Skin epidermis (tissue), 12 donors: ENCODE data around the gene MIEN1.

ENCODE experiments used
- H3K27ac ChIP-seq, 21 experiments: fragments of 200-600 bp; sonication (generic) in 11 of 21; one replicate each; pipeline ENCODE4 v1.5.0; 2020; ENCODE audit warnings: mild to moderate bottlenecking in 3 of 21, inconsistent platforms in 2 of 21, moderate library complexity in 2 of 21
- H3K4me3 ChIP-seq, 7 experiments: fragments of 200-600 bp; sonication (generic) in 2 of 7; one replicate each; pipeline ENCODE4 v1.5.0; 2020; ENCODE audit warnings: inconsistent platforms in 2 of 7, mild to moderate bottlenecking in 2 of 7, moderate library complexity in 1 of 7

MIEN1 gene

GRCh38 chr17:39704821-39705551, 25.3 kb downstream of the MIEN1 start:
- no peak overlapping the region for H3K4me3 ChIP-seq

GRCh38 chr17:39703913-39704312, 26.4 kb downstream of the MIEN1 start:
- Histone ChIP-seq H3K27ac (peak overlapping the region in 6 of 21 experiments; percentile 2 to 87 (median 38)), H3K4me3 (no peak overlapping the region)

More at GRCh38 chr17:39704821-39705551, 25.3 kb downstream of the MIEN1 start:
- peak overlapping the region in 19 of 21 experiments; percentile 49 to 88 (median 76) for H3K27ac ChIP-seq

GRCh38 chr17:39702901-39703893, 27.1 kb downstream of the MIEN1 start:
- Histone ChIP-seq H3K4me3 (no peak overlapping the region), H3K27ac (peak overlapping the region in 11 of 21 experiments; percentile 2 to 87 (median 37))

- Histone ChIP-seq H3K4me3 (peak overlapping the region in 3 of 7 experiments; percentile 69 to 85 (median 80)), H3K27ac (peak overlapping the region in 6 of 21 experiments; percentile 7 to 95 (median 33))
These were observed 28.4 kb downstream of the MIEN1 start for GRCh38 chr17:39701784-39702422.

- Histone ChIP-seq H3K4me3 (peak overlapping the region; percentile 55 to 90 (median 78)), H3K27ac (peak overlapping the region in 17 of 21 experiments; percentile 1 to 95 (median 89))
These were observed 29.1 kb downstream of the MIEN1 start for GRCh38 chr17:39701012-39701783.

GRCh38 chr17:39700148-39700987, 30.0 kb downstream of the MIEN1 start:
- peak overlapping the region; percentile 55 to 90 (median 78) for H3K4me3 ChIP-seq
- H3K27ac ChIP-seq: peak overlapping the region; percentile 72 to 95 (median 89)

DNA sequence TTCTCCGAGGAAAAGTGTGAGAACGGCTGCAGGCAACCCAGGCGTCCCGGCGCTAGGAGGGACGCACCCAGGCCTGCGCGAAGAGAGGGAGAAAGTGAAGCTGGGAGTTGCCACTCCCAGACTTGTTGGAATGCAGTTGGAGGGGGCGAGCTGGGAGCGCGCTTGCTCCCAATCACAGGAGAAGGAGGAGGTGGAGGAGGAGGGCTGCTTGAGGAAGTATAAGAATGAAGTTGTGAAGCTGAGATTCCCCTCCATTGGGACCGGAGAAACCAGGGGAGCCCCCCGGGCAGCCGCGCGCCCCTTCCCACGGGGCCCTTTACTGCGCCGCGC, 30.5 kb downstream of the MIEN1 start, which contains the start of gene ERBB2:
TSS of gene ERBB2 (plus strand) at position 247 of the 330 bp plus-strand sequence. CDS start 175 bp downstream, outside the sequence.
- peak within 1 kb of the TSS; percentile 72 to 95 (median 89) for H3K27ac ChIP-seq
- peak within 1 kb of the TSS; percentile 55 to 90 (median 78) for H3K4me3 ChIP-seq

DNA sequence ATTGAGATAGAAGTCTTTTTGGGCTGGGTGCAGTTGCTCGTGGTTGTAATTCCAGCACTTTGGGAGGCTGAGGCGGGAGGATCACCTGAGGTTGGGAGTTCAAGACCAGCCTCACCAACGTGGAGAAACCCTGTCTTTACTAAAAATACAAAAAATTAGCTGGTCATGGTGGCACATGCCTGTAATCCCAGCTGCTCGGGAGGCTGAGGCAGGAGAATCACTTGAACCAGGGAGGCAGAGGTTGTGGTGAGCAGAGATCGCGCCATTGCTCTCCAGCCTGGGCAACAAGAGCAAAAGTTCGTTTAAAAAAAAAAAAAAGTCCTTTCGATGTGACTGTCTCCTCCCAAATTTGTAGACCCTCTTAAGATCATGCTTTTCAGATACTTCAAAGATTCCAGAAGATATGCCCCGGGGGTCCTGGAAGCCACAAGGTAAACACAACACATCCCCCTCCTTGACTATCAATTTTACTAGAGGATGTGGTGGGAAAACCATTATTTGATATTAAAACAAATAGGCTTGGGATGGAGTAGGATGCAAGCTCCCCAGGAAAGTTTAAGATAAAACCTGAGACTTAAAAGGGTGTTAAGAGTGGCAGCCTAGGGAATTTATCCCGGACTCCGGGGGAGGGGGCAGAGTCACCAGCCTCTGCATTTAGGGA, 31.0 kb downstream of the MIEN1 start:
- H3K4me3 ChIP-seq: peak overlapping the region; percentile 55 to 90 (median 78)
- peak overlapping the region in 18 of 21 experiments; percentile 33 to 95 (median 89) for H3K27ac ChIP-seq

DNA sequence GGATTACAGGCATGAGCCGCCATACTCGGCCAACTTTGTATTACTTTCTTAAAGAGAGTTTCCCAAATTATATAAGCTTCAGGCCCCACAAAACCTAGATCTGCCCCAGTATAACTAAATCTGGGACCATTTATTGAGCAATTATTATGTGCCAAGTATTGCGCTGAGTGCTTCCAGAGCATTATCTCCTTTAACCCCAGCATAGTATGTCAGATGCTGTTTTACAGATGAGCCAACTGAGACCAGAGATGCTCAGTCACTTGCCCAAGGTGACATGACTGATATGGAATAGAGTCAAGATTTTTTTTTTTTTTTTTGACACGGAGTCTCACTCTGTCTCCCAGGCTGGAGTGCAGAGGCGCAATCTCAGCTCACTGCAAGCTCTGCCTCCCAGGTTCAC, 32.4 kb downstream of the MIEN1 start:
- Histone ChIP-seq H3K4me3 (no peak overlapping the region), H3K27ac (no peak overlapping the region)

GRCh38 chr17:39696731-39697130, 33.6 kb downstream of the MIEN1 start:
- H3K27ac ChIP-seq: no peak overlapping the region
- no peak overlapping the region for H3K4me3 ChIP-seq

DNA sequence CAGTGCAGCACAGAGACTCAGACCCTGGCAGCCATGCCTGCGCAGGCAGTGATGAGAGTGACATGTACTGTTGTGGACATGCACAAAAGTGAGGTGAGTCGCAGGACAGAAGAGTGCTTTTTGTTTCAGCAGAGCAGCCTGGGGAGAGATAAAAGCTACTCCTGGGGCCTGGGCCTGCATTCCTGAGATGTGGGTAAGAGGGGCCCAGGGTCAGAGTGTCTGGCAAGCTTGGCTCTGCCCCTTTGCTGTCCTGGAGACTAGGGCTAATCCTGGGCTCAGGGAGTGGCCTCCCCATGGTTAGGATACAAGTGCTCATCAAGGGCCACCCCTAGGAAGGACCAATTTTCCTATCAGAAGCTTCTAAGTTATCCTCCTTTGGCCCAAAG, 35.2 kb downstream of the MIEN1 start:
- H3K27ac ChIP-seq: no peak overlapping the region

GRCh38 chr17:39694593-39694992, 35.7 kb downstream of the MIEN1 start:
- H3K27ac ChIP-seq: no peak overlapping the region
- no peak overlapping the region for H3K4me3 ChIP-seq

More for the DNA sequence above, 35.2 kb downstream of the MIEN1 start:
- H3K4me3 ChIP-seq: no peak overlapping the region

- Histone ChIP-seq H3K4me3 (peak overlapping the region in 1 of 7 experiments; percentile 65), H3K27ac (no peak overlapping the region)
These were observed 41.4 kb downstream of the MIEN1 start for GRCh38 chr17:39688945-39689344.

DNA sequence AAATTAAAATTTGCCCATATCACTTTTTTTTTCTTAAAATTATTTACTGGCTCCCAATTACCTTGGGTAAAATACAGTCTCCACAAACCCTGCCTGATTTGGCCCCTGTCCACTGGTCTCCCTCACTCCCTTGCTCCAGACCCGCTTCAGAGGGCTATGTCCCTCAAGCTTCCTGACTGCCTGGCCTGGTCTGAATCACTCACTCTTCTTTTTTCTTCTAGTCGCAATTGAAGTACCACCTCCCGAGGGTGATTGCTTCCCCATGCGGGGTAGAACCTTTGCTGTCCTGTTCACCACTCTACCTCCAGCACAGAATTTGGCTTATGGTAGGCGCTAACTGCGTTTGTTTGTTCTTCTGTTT, 41.9 kb downstream of the MIEN1 start:
- Histone ChIP-seq H3K4me3 (peak overlapping the region; percentile 46 to 68 (median 53)), H3K27ac (peak overlapping the region; percentile 17 to 98 (median 88))

GRCh38 chr17:39687546-39688474, 42.5 kb downstream of the MIEN1 start, which contains the start of gene PGAP3:
Gene PGAP3, minus strand, starts transcription at chr17:39688057. Its CDS starts 43 bp downstream, at chr17:39688014.
- Histone ChIP-seq H3K27ac (peak within 1 kb of the TSS; percentile 17 to 98 (median 88)), H3K4me3 (peak within 1 kb of the TSS; percentile 46 to 68 (median 53))

DNA sequence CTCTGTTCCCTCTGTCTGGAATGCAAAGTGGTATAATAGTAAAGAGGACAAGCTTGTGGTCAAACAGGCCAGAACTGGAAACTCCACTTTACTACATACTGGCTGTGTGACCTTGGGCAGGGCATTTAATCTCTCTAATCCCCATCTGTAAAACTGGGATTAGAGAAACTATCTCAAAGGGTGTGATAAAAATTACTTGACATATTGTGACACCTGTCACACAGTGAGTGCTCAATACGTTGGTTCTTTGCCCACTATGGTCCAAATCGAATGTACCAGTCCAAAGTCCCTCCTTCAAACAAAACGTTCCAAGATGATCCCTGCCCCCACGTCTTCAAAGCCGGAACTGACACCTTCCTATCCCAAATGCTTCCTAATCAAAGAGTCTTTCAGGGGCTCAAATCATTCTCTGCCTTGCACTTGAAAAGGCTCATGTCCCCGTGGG, 43.2 kb downstream of the MIEN1 start:
- peak overlapping the region; percentile 46 to 68 (median 53) for H3K4me3 ChIP-seq
- peak overlapping the region in 13 of 21 experiments; percentile 73 to 98 (median 88) for H3K27ac ChIP-seq
